Mesangial cell (primary cell): ENCODE measurements around the gene MAGEA11. TPM values are rescaled to one million over a fixed set of nuclear protein-coding genes. Genes with fewer than 3 reads are reported as not detected.

ENCODE experiments used
- total RNA-seq: library from RNA; depleted of rRNA; stranded (reverse); fragments of >200 nt; gene quantifications from 2 replicates; pipeline ENCODE4 v1.2.3, GENCODE V29; 2015

MAGEA11 gene
- not detected in 2 replicates for total RNA-seq

DNA sequence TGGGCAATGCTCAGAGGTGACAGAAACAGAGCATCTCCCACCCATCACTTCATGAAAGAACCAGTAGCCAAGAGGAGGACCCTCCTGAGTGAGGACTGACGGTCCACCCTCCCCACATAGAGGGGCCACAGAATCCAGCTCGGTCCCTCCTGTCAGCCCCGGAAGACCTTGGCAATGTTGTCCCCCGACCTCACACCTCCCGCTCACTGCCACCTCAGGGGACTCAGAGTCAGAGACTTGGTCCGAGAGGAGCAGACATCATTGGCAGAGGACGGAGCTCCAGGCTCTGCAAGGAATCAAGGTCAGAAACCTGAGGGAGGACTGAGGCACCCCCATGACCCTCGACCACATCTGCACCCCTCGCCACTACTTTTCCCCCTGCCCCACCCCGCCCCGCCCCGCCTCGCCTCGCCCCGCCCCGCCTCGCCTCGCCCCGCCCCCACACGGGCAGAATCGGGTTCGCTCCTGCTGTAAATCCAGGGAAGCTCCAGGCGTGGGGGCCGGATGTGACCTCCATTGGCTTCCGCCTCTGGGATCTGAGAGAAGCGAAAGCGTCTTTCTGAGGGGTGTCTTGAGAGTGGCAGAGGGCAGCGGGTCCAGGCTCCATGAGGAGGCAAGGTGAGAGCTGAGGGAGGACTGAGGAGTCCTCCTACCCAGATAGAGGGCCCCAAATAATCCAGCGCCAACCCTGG lies at the start of gene MAGEA11:
Gene MAGEA11 (plus strand): TSS at position 516 of the 692 bp plus-strand sequence. CDS start 1,100 bp downstream, outside the sequence.

Other genes with a start within 250 kb of the MAGEA11 start
- 42.2 and 53.2 TPM in 2 replicates for gene IDS, start 206.8 kb upstream of the MAGEA11 start, total RNA-seq
- 6.4 and 8.2 TPM in 2 replicates for gene EOLA1, start 171.0 kb upstream of the MAGEA11 start, total RNA-seq
- not detected in 2 replicates for gene HSFX3, start 162.1 kb upstream of the MAGEA11 start, total RNA-seq
- not detected in 2 replicates for gene MAGEA9B, start 124.6 kb upstream of the MAGEA11 start, total RNA-seq
- gene HSFX2, start 116.7 kb upstream of the MAGEA11 start, total RNA-seq, result 0.25 TPM in 1 of 2 replicates, not detected in the other
- gene TMEM185A, start 80.3 kb upstream of the MAGEA11 start, total RNA-seq, result 9.1 and 14.6 TPM in 2 replicates
- gene HSFX1, start 62.0 kb downstream of the MAGEA11 start, total RNA-seq, result 0.13 and 0.81 TPM in 2 replicates
- not detected in 2 replicates for gene MAGEA9, start 69.9 kb downstream of the MAGEA11 start, total RNA-seq
- not detected in 2 replicates for gene MAGEA8, start 169.1 kb downstream of the MAGEA11 start, total RNA-seq
- not detected in 2 replicates for gene HSFX4, start 217.5 kb downstream of the MAGEA11 start, total RNA-seq
- 24.3 and 28.4 TPM in 2 replicates for gene EOLA2, start 226.4 kb downstream of the MAGEA11 start, total RNA-seq